Endothelial cell of umbilical vein (primary cell): Measurements from ENCODE around the gene PYGB.

ENCODE experiments used
- CTCF ChIP-seq, 2 donors: IDR thresholded peaks; 1 replicate in 1 of 2; 2 replicates in 1 of 2; pipeline ENCODE4 v1.5.1; 2011; ENCODE audit warnings: low read length in 2 of 2, mild to moderate bottlenecking in 2 of 2, moderate library complexity in 2 of 2, control low read depth in 1 of 2, inconsistent platforms in 1 of 2, low read depth in 1 of 2; ENCODE audit not compliant: insufficient read depth in 1 of 2; ENCODE audit errors: extremely low read depth in 1 of 2
- EZH2 ChIP-seq: IDR thresholded peaks from 2 replicates; pipeline ENCODE4 v1.6.1; 2012; ENCODE audit warnings: borderline replicate concordance, low read depth, mild to moderate bottlenecking, moderate library complexity, low read length, inconsistent platforms; ENCODE audit not compliant: severe bottlenecking
- MYC ChIP-seq: IDR thresholded peaks from one replicate; pipeline ENCODE4 v1.6.1; 2011; ENCODE audit warnings: mild to moderate bottlenecking, low read depth, low read length
- POLR2AphosphoS5 ChIP-seq: IDR thresholded peaks from 2 replicates; pipeline ENCODE4 v1.6.1; 2012; ENCODE audit warnings: low read depth, mild to moderate bottlenecking, control low read depth, low read length, moderate library complexity; ENCODE audit not compliant: insufficient read depth

GRCh38 chr20:25218109-25218486 is 29.8 kb upstream of the PYGB start:
- TF ChIP-seq EZH2 (no peak), MYC (no peak), CTCF (IDR thresholded peaks at IDR 0.05; ENCODE audit: extremely low read depth in 1 of 2, insufficient read depth in 1 of 2, low read depth in 1 of 2, low read length in 2 of 2) (no peak), POLR2AphosphoS5 (no peak)
